Left ventricle myocardium inferior (tissue), 1 donor: ENCODE data around the gene FRS2. TPM values are rescaled to one million over a fixed set of nuclear protein-coding genes. Genes with fewer than 3 reads are reported as not detected.

Experiments
- DNase-seq: peaks from one replicate; pipeline ENCODE4 v3.0.0-alpha.2; 2020
- H3K27ac ChIP-seq: fragments of 200-600 bp; replicated peaks from 2 replicates; pipeline ENCODE4 v1.8.0; 2021
- H3K27me3 ChIP-seq: fragments of 200-600 bp; 2 replicates; pipeline ENCODE4 v1.8.0; 2021; ENCODE audit warnings: low read depth
- H3K36me3 ChIP-seq: fragments of 200-600 bp; 2 replicates; pipeline ENCODE4 v1.8.0; 2021
- H3K4me1 ChIP-seq: fragments of 200-600 bp; 2 replicates; pipeline ENCODE4 v1.8.0; 2021
- H3K4me3 ChIP-seq: fragments of 200-600 bp; 2 replicates; pipeline ENCODE4 v1.8.0; 2021; ENCODE audit warnings: mild to moderate bottlenecking, moderate library complexity
- H3K9me3 ChIP-seq: fragments of 200-600 bp; replicated peaks from 2 replicates; pipeline ENCODE4 v1.8.0; 2021
- intact Hi-C: fragments of 100-400 bp; cut with micrococcal nuclease; formaldehyde crosslinking; loops from one replicate; pipeline ENCODE4 v1.11.0; 2022
- total RNA-seq: library from RNA; stranded (reverse); fragmentation: NEBNext Ultra II Directional; extraction: Animal tissue kit (Norgen Biotek cat#: 25700); gene quantifications from one replicate; pipeline ENCODE4 v1.2.1, GENCODE V29; 2021
- TF ChIP-seq, protein P1 (sequence below): fragments of 200-600 bp; IDR thresholded peaks from 2 replicates; pipeline ENCODE4 v1.8.0; 2021; ENCODE audit warnings: antibody characterized with exemption, mild to moderate bottlenecking, borderline replicate concordance
- donor health status: DM: no; HTN: yes; CAD: no; lungs with severe emphysema.

The FRS2 gene
- total RNA-seq, 1 donor from 2014 or later, result 18.2 TPM

DNA sequence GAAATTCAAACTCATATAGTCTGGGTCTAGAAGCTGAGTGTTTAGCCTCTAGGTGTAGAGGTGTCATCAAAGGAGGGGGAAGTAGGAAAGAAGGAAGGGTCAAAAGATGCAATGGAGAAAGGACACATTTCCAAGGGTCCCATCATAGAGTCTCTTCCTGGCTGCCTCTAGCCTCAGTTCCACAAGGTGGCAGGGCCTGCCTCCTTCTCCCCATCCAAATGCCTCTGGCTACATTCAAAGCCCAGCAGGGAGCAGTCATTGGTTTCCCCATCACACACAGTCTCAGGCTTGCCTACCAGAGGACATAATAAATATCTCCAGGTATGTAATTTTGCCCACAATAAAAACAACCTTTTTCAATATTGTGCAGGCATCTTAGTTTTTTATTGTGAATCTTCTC, 113.0 kb downstream of the FRS2 start:
- Histone ChIP-seq H3K9me3 (no peaks in the 10 kb centered on the region), H3K4me3 (no peak overlapping the region), H3K27ac (no peak overlapping the region), H3K36me3 (peaks cover 20% of the 10 kb centered on the region), H3K4me1 (peaks cover 37% of the 10 kb centered on the region), H3K27me3 (no peaks in the 10 kb centered on the region)
- TF ChIP-seq, protein P1, sequence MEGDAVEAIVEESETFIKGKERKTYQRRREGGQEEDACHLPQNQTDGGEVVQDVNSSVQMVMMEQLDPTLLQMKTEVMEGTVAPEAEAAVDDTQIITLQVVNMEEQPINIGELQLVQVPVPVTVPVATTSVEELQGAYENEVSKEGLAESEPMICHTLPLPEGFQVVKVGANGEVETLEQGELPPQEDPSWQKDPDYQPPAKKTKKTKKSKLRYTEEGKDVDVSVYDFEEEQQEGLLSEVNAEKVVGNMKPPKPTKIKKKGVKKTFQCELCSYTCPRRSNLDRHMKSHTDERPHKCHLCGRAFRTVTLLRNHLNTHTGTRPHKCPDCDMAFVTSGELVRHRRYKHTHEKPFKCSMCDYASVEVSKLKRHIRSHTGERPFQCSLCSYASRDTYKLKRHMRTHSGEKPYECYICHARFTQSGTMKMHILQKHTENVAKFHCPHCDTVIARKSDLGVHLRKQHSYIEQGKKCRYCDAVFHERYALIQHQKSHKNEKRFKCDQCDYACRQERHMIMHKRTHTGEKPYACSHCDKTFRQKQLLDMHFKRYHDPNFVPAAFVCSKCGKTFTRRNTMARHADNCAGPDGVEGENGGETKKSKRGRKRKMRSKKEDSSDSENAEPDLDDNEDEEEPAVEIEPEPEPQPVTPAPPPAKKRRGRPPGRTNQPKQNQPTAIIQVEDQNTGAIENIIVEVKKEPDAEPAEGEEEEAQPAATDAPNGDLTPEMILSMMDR, result no peak
- no peak for DNase-seq
- intact Hi-C loops, result no loop called here

DNA sequence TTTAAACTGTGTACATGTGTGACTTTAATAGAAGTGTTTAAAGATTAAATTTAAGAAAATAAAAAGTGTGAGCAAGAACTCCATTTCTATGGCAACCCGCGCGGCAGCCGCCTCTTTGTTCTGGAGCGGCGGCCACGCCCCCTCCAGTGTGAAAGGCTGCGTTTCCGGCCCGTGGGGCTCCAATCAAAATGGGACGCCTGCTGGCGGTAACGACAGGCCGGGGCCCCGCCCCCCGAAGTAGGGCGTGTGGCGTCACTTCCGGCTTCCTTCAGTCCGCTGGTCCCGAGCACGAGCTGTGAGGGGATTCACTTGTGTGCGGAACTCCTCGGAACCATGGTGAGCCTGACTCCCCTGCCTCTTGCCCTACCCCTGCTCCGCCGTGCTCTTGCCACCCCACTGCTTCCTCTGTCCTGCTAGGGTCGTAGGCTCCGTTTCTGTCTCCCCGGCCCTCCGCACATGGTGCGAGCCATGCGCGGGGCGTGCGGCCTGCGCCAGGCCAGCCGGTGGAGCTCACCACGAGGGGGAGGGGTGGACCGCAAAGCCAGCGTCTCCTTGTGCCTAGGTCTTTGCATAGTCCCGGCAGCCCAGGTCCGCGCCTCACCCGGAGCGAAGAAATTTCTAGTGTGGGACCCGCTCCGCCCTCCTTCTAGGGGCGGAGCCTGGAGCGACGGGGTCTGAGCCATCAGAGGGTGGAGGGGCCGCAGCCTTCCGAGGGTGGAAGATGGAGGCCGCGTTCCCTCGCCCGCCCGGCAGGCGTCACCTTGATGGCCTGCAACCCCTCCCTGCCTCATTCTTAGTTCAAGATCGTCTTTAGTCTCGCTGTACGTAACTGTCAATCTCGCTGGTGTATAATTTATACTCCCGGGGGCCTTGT, 115.2 kb downstream of the FRS2 start, which contains the start of gene CCT2:
Gene CCT2, plus strand, starts transcription at position 271 of the 874 bp plus-strand sequence. Its CDS starts 63 bp downstream, at position 334.
- TF ChIP-seq, protein P1, result peak; percentile 47
- Histone ChIP-seq H3K27ac (peak within 1 kb of the TSS; percentile 88), H3K4me1 (peaks cover 40% of the 10 kb centered on the region), H3K27me3 (no peaks in the 10 kb centered on the region), H3K4me3 (peak within 1 kb of the TSS; percentile 88), H3K9me3 (no peaks in the 10 kb centered on the region), H3K36me3 (peaks cover 43% of the 10 kb centered on the region)
- intact Hi-C loops, result no loop called here
- peak; percentile 98 for DNase-seq

DNA sequence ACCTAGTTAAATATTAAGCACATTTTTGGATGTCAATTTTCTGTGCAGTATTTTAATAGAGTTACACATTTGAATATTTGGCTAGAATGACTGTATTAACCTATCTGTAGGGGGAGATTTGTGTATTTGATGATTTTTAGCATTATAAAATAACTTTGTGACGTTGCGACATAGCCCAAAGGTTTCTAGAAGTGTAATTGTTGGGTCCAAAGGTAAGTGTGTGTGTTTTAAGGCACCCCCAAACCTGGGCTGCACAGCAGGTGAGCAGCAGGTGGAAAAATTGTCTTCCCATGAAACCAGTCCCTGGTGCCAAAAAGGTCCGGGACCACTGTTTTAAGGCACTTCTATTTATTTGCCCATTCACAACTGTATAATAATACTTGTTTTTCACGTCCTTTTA, 118.3 kb downstream of the FRS2 start:
- no peaks in the 10 kb centered on the region for H3K27me3 ChIP-seq
- no peaks in the 10 kb centered on the region for H3K9me3 ChIP-seq
- H3K27ac ChIP-seq, result no peak overlapping the region
- peaks cover 74% of the 10 kb centered on the region for H3K36me3 ChIP-seq
- H3K4me1 ChIP-seq, result peaks cover 37% of the 10 kb centered on the region
- no peak for DNase-seq
- intact Hi-C loops, result no loop called here
- TF ChIP-seq, protein P1, result no peak
- H3K4me3 ChIP-seq, result no peak overlapping the region

DNA sequence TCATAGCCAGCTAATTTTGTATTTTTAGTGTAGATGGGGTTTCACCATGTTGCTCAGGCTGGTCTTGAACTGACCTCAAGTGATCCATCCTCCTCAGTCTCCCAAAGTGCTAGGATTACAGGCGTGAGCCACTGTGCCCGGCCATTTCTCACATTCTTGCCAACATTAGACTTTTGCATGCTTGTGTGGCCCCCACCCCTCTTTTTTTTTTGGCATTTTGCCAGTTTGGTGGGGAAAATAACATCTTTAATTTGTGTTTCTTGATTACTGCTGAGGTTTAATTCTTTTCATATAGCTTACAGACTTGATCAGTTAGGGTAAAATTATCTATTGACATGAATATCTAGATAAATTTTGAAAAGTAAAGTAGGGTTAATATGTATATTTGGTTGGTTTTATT, 118.9 kb downstream of the FRS2 start:
- intact Hi-C loops, result no loop called here
- Histone ChIP-seq H3K27me3 (no peaks in the 10 kb centered on the region), H3K36me3 (peaks cover 79% of the 10 kb centered on the region), H3K4me3 (no peak overlapping the region), H3K27ac (no peak overlapping the region), H3K4me1 (peaks cover 37% of the 10 kb centered on the region), H3K9me3 (no peaks in the 10 kb centered on the region)
- no peak for DNase-seq
- TF ChIP-seq, protein P1, result no peak

DNA sequence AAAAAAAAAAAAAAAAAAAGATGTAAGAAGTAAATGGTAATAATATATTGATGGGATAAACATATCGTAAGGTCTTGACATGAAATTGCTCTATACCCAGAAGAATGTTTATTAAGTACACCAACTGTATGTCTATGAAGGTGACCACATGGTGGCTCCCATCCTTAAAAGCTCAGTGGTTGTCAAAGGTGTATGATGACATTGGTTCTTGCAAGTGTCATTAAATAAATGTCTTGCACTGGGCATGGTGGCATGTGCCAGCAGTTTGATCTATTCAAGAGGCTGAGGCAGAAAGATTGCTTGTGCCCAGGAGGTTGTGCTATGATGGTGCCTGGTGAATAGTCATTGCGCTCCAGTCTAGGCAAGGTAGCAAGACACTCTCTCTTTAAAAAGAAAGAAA, 125.5 kb downstream of the FRS2 start:
- Histone ChIP-seq H3K27me3 (no peaks in the 10 kb centered on the region), H3K4me3 (no peak overlapping the region), H3K4me1 (peaks cover 31% of the 10 kb centered on the region), H3K9me3 (no peaks in the 10 kb centered on the region), H3K36me3 (peaks cover 99% of the 10 kb centered on the region), H3K27ac (no peak overlapping the region)
- intact Hi-C loops, result no loop called here
- no peak for DNase-seq
- TF ChIP-seq, protein P1, result peak; percentile 7
